Measurements from ENCODE around the gene AKAP8. TPM values are rescaled to one million over a fixed set of nuclear protein-coding genes. Genes with fewer than 3 reads are reported as not detected.

Gene AKAP8
- total and polyA plus RNA-seq, 10 donors: 13.9 to 51.3 (median 30.6) TPM

- H3K4me3 ChIP-seq: no peak overlapping the region
- DNase-seq: no peak
- intact Hi-C loops (cut with DNase I; ENCODE audit: low total_unique reads): no loop called here
- peaks cover 0 to 8% (median 0%) of the 10 kb centered on the region in 6 donors for H3K4me1 ChIP-seq
- 91 to 96% (median 92%) methylated on average over 5 of the region's 5 CpGs for WGBS, 5 donors
- H3K9me3 ChIP-seq: no peaks in the 10 kb centered on the region
- H3K27me3 ChIP-seq (replicated peaks in 1 of 7): no peaks in the 10 kb centered on the region
- TF ChIP-seq CTCF (IDR thresholded peaks at IDR 0.05 in 8 of 11, conservative IDR thresholded peaks at IDR 0.05 in 3 of 11) (no peak), POLR2AphosphoS5 (IDR thresholded peaks at IDR 0.05) (no peak)
- no peak overlapping the region for H3K27ac ChIP-seq
- H3K36me3 ChIP-seq: peaks cover 3 to 98% (median 64%) of the 10 kb centered on the region in 6 donors
These were observed 14.8 kb upstream of the AKAP8 start for GRCh38 chr19:15394426-15394825.

- no peak overlapping the region for H3K4me3 ChIP-seq
- H3K27ac ChIP-seq: no peak overlapping the region
- no peak for DNase-seq
- H3K4me1 ChIP-seq: peaks cover 0 to 8% (median 0%) of the 10 kb centered on the region in 6 donors
- H3K27me3 ChIP-seq (replicated peaks in 1 of 7): no peaks in the 10 kb centered on the region
- TF ChIP-seq POLR2AphosphoS5 (IDR thresholded peaks at IDR 0.05): no peak
- no peak for TF ChIP-seq POLR2A (IDR thresholded peaks at IDR 0.05)
- TF ChIP-seq CTCF (IDR thresholded peaks at IDR 0.05 in 8 of 11, conservative IDR thresholded peaks at IDR 0.05 in 3 of 11): no peak
- H3K9me3 ChIP-seq: no peaks in the 10 kb centered on the region
- intact Hi-C loops (cut with DNase I; ENCODE audit: low total_unique reads): no loop called here
- peaks cover 3 to 98% (median 60%) of the 10 kb centered on the region in 6 donors for H3K36me3 ChIP-seq
These were observed 14.4 kb upstream of the AKAP8 start for GRCh38 chr19:15393963-15394362.

DNA sequence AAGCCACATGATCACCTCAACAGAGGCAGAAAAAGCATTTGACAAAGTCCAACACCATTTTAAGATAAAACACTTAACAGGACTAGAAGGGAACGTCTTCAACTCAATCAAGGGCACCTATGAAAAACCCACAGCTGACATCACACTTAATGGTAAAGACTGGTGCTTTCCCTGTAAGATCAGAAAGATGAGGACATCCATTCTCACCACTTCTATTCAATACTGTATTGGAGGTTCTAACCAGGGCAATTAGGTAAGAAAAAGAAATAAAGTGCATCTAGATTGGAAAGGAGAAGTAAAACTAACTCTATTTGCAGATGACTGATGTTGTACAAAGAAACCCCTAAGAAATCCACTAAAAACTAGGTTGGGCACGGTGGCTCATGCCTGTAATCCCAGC is 11.2 kb upstream of the AKAP8 start:
- WGBS, 5 donors: 68 to 83% (median 79%) methylated on average over 2 of the region's 2 CpGs
- no peak overlapping the region for H3K27ac ChIP-seq
- intact Hi-C loops (cut with DNase I; ENCODE audit: low total_unique reads): no loop called here
- H3K4me3 ChIP-seq: no peak overlapping the region
- H3K4me1 ChIP-seq: peaks cover 0 to 8% (median 0%) of the 10 kb centered on the region in 6 donors
- no peak for TF ChIP-seq POLR2A (IDR thresholded peaks at IDR 0.05)
- no peak for TF ChIP-seq CTCF (IDR thresholded peaks at IDR 0.05 in 8 of 11, conservative IDR thresholded peaks at IDR 0.05 in 3 of 11)
- no peak for TF ChIP-seq POLR2AphosphoS5 (IDR thresholded peaks at IDR 0.05)
- H3K9me3 ChIP-seq: no peaks in the 10 kb centered on the region
- peaks cover 0 to 98% (median 30%) of the 10 kb centered on the region in 6 donors for H3K36me3 ChIP-seq
- no peaks in the 10 kb centered on the region for H3K27me3 ChIP-seq (replicated peaks in 1 of 7)
- no peak for DNase-seq

DNA sequence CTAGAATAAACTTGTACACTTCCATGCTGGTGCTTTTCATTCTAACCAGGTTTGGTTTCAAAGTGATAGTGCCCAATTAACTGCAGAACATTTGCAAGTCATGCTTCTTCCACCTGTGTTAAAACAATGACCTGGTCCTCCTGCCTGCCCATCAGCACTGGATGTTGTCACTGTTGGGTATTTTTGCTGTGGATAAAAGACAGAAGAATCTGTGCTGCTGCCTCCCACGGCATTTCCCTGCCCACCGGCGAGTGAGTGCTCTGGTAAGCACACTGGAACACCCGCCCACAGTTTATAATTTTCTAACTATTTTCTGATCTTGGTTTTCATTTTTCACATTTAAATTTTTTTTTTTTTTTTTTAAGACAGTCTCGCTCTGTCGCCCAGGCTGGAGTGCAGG is 2.3 kb upstream of the AKAP8 start:
- DNase-seq: no peak
- Histone ChIP-seq H3K4me3 (no peak overlapping the region), H3K36me3 (peaks cover 0 to 41% (median 3%) of the 10 kb centered on the region in 6 donors), H3K27ac (peak overlapping the region in 1 of 8 donors; percentile 29), H3K4me1 (peaks cover 11 to 32% (median 24%) of the 10 kb centered on the region in 6 donors), H3K9me3 (no peaks in the 10 kb centered on the region), H3K27me3 (replicated peaks in 1 of 7) (no peaks in the 10 kb centered on the region)
- intact Hi-C loops (cut with DNase I; ENCODE audit: low total_unique reads): loop anchor here (5.0 kb wide), 1 partner anchor 35 kb away; the partner anchor contains the start of gene AKAP8L
- WGBS, 5 donors: 76 to 90% (median 82%) methylated on average over 6 of the region's 6 CpGs
- TF ChIP-seq CTCF (IDR thresholded peaks at IDR 0.05 in 8 of 11, conservative IDR thresholded peaks at IDR 0.05 in 3 of 11) (no peak), POLR2AphosphoS5 (IDR thresholded peaks at IDR 0.05) (no peak), POLR2A (IDR thresholded peaks at IDR 0.05) (no peak)

Data from spleen (tissue), 11 donors.